Activated T-helper 2 cell treated with anti-CD3 and anti-CD28 coated beads, Interferon-gamma antibody, Interleukin-2, Interleukin-4, amounts not matched to agents 10 μg/mL and 5 μg/mL and 100 μg/mL, durations not matched to agents 14 hours and 24 hours and 36 hours (primary cell): ENCODE measurements around the gene BCL7C. TPM values are rescaled to one million over a fixed set of nuclear protein-coding genes. Genes with fewer than 3 reads are reported as not detected.
"Not testable (repeated sequence)": the region's sequence is repeated elsewhere in the genome, so short reads cannot be mapped to it uniquely, and the experiment has no call there.

ENCODE experiments used
- DNase-seq: peaks from one replicate; pipeline ENCODE4 v3.0.0; 2021; ENCODE audit warnings: low spot score
- H3K27ac Mint-ChIP-seq: one replicate; pipeline ENCODE4 v1.8.0; 2021; ENCODE audit warnings: mixed read lengths
- H3K27me3 Mint-ChIP-seq: one replicate; pipeline ENCODE4 v1.8.0; 2021; ENCODE audit warnings: low read depth, mixed read lengths
- H3K36me3 Mint-ChIP-seq: one replicate; pipeline ENCODE4 v1.8.0; 2021; ENCODE audit warnings: low read depth, mixed read lengths
- H3K4me1 Mint-ChIP-seq: one replicate; pipeline ENCODE4 v1.8.0; 2021; ENCODE audit warnings: low read depth, mixed read lengths
- H3K4me3 Mint-ChIP-seq: one replicate; pipeline ENCODE4 v1.8.0; 2021; ENCODE audit warnings: low read depth, mild to moderate bottlenecking, moderate library complexity, mixed read lengths
- H3K9me3 Mint-ChIP-seq: one replicate; pipeline ENCODE4 v1.8.0; 2021; ENCODE audit warnings: mixed read lengths
- intact Hi-C: fragments of 100-400 bp; cut with micrococcal nuclease; formaldehyde crosslinking; loops from one replicate; pipeline ENCODE4 v1.15.1; 2023
- total RNA-seq: library from RNA; stranded (reverse); gene quantifications from 2 replicates; pipeline ENCODE4 v1.2.3, GENCODE V29; 2022

BCL7C gene
- total RNA-seq, 1 donor from 2014 or later, result 26.8 TPM

DNA sequence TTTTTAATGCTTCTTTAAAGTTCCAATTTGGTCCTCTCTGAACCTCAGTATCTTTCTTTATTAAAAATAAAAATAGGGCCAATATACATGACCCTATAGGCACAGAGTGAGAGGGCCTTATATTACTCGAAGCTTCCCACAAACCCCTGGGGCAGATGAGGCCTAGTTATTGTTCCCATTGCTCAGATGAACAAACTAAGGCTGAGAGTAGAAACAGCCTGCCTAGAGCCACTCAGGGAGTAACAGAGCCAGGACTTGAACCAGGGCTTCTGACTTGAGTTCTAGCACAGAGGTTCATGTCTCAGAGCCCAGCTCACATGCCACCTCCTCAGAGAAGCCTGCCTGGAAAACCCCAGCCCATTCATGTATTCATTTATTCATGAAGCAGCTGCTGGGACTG is 7.7 kb downstream of the BCL7C start:
- Mint-ChIP-seq H3K4me1 (peaks cover 17% of the 10 kb centered on the region), H3K9me3 (no peaks in the 10 kb centered on the region)

DNA sequence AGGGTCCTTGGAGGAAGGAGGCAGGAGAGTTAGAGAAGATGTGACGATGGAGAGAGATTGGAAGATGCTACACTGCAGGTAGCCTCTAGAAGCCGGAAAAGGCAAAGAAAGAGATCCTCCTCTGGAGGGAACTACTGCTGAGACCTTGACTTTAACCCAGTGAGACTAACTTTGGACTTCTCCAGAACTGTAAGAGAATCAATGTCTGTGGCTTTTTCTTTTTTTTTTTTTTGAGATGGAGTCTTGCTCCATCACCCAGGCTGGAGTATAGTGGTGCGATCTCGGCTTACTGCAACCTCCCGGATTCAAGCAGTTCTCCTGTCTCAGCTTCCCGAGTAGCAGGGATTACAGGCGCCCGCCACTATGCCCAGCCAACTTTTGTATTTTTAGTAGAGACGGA is 8.7 kb downstream of the BCL7C start:
- peaks cover 43% of the 10 kb centered on the region for H3K36me3 Mint-ChIP-seq
- peaks cover 17% of the 10 kb centered on the region for H3K4me1 Mint-ChIP-seq
- H3K4me3 Mint-ChIP-seq, result no peak overlapping the region
- no peaks in the 10 kb centered on the region for H3K27me3 Mint-ChIP-seq
- DNase-seq, result no peak
- intact Hi-C loops, result no loop called here
- peak overlapping the region; percentile 21 for H3K27ac Mint-ChIP-seq
- H3K9me3 Mint-ChIP-seq, result no peaks in the 10 kb centered on the region

More for the DNA sequence above, 7.7 kb downstream of the BCL7C start:
- no peaks in the 10 kb centered on the region for H3K27me3 Mint-ChIP-seq
- H3K4me3 Mint-ChIP-seq, result no peak overlapping the region
- H3K36me3 Mint-ChIP-seq, result peaks cover 41% of the 10 kb centered on the region
- DNase-seq, result no peak
- H3K27ac Mint-ChIP-seq, result peak overlapping the region; percentile 46
- intact Hi-C loops, result no loop called here

DNA sequence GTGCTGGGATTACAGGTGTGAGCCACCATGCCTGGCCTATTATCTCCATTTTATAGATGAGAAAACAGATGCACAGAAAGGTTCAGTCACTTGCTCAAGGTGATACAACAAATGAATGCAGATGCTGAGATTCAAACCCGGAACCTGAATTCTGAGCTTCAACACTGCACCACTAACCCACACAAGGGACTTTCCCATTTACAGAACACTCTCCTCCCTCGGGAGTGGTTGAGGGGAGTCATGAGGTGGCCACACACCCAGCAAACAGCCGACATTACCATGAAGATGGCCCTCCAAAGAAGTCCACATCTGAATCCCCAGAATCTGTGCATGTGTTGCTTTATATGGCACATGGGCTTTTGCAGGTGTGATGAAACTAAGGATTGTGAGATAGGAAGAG is 9.1 kb downstream of the BCL7C start:
- intact Hi-C loops, result no loop called here
- Mint-ChIP-seq H3K4me3 (no peak overlapping the region), H3K27ac (peak overlapping the region; percentile 21), H3K27me3 (no peaks in the 10 kb centered on the region), H3K4me1 (peaks cover 17% of the 10 kb centered on the region), H3K36me3 (peaks cover 39% of the 10 kb centered on the region), H3K9me3 (no peaks in the 10 kb centered on the region)
- no peak for DNase-seq

DNA sequence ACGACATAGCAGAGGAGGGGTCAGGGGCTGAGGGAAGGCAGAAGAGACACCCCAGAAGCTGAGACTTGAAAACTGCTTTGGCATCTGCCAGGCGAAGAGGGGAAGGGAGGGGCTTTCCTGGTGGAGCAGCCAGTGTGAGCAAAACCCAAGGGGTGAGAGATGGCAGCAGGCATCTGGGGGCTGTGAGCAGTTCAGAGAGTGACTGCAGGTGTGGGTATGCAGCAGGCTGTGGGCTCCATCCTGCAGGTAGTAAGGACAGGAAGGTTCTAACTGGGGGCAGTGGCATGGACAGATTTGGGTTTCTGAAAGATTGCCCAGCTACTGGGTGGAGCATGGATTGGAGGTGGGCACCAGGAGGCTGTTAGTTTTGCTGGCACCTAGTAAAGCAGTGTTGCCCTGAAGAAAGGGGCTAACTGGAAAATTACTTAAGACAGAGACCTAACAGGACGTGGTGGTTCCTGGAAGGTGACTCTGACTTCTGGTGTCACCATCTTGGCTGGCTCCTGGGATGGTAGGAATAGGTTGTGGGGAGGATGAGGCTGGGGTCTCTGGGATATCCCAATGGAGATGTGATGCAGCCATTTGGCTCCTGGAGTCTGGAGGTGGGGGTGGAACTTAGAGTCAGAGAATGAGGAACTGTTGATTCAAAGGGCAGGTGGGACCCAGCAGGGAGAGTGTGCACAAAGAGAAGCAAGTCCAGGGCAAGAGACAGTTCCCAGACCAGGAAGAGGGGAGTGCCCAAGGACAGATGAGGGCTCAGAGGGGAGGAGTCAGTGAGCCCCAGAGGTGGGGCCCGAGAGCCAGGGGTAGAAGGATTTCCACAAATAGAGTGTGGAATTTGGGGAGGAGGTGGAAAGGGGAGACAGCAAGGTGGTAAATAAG is 11.2 kb downstream of the BCL7C start:
- no peak for DNase-seq
- Mint-ChIP-seq H3K27ac (peak overlapping the region; percentile 67), H3K36me3 (peaks cover 37% of the 10 kb centered on the region), H3K4me1 (peaks cover 14% of the 10 kb centered on the region), H3K4me3 (no peak overlapping the region), H3K27me3 (no peaks in the 10 kb centered on the region), H3K9me3 (no peaks in the 10 kb centered on the region)
- intact Hi-C loops, result no loop called here

DNA sequence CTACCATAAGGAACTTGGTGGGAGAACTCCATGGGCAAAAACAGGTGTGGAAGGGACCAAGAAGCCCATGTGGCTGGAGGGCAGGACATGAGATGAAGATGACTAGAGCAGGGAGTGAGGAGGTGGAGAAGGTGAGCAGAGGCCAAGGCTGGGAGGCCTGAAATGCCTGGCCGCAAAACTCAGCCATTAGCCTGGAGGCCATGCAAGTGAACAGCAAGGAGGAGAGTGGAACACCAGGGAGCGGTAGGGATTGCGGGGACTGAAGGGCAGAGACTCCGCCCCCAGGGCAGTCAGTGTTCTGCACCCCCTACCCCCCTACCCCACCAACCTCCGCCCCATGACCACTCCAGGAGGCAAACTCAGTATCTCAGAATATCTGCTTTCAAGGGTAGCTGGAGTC is 17.0 kb downstream of the BCL7C start:
- H3K27me3 Mint-ChIP-seq, result no peaks in the 10 kb centered on the region
- no peaks in the 10 kb centered on the region for H3K9me3 Mint-ChIP-seq
- peak overlapping the region; percentile 96 for H3K4me3 Mint-ChIP-seq
- intact Hi-C loops, result loop anchor here (2.0 kb wide), 1 partner anchor 178 kb away; the partner anchor contains the start of gene SRCAP
- peaks cover 31% of the 10 kb centered on the region for H3K36me3 Mint-ChIP-seq
- H3K27ac Mint-ChIP-seq, result peak overlapping the region; percentile 86
- peaks cover 24% of the 10 kb centered on the region for H3K4me1 Mint-ChIP-seq
- DNase-seq, result no peak

DNA sequence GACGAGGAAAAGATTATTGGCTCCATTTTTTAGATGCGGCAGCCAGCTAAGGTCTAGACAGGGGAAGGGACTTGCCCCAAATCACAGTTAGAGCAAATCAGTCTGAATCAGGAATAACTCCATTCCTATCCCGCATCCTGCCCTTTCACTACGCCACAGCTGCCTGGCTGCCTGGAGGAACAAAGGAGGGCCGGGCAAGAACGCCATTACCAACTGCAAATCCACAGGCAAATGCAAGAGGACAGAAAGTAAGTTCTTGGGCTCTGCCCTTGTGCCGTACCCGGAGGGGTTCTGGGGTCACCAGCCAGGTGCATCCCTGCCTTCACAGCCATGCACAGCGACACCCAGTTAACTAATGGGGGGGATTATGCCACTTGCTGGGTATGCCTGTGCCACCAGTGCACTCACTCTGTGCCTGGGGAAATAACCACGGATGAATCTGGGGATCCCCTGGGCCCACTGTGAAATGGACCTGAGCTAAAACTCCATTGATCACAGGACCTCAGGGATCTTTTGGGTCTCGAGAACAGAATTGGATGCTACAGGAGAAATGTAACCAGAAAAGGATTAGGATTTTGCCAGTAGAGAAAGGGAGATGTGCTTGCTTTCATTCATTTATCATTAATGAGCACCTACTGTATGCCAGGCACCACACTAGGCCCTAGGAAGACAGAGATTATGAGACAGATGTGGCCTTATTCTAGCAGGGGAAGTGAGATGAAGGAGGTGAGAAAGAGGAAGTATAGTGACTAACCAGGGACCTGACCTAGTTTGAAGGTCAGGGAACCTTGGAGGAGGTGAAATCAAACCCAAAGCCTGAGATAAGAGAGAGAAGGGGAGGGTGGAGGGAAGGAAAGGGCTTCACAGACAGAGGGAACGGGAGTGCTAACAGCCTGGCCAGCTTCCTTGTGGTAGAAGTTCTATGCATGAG is 17.7 kb downstream of the BCL7C start:
- intact Hi-C loops, result loop anchor here (1.0 to 2.0 kb wide), 5 partner anchors 18 to 177 kb away; partner anchors contain the start of genes BCL7C, PHKG2 and SRCAP
- Mint-ChIP-seq H3K9me3 (no peaks in the 10 kb centered on the region), H3K27ac (peak overlapping the region; percentile 86), H3K4me3 (peak overlapping the region; percentile 96), H3K27me3 (no peaks in the 10 kb centered on the region), H3K36me3 (peaks cover 31% of the 10 kb centered on the region), H3K4me1 (peaks cover 24% of the 10 kb centered on the region)
- DNase-seq, result no peak

DNA sequence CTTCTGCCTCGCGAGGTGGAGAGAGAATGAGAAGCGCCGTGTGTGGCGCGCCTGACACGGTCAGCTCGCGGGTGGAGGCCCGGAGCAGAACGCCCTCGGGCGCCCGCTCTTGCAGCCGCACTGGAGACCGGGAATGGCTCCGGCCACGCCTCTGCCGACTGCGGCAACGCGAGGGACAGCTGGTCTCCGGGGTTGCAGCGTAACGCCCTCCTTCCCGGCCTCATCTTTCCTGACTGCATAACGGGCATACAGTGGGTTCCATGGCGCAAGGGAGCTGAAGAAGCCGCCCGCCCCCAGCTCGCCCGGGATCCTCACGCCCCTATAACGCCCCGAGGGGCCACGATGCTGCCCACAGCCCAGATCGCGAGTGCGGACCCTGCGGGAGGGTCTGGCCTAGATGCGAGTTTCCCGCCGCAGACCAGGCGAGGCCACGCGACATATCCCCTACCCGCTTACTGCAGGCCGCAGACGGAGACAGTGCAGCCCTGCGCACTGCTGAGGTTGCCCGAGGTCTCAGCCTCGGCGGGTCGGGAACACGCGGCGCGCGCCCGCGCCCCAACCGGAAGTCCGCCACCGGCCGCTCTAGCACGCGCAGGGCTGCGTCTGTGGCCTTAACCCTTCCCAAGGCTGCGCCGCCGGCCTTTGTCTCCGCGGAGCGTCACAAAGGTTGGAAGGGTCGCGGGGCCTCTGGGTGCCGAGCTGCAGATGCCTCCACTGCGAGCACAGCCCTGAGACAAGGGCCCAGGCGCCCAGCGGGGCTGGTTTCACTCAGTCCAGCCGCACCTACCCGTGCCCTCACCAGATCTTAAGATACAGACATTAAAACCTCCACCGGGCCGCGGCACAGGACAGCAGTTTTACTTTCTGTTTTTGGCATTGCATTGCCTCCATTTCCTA is 18.8 kb downstream of the BCL7C start:
- Mint-ChIP-seq H3K9me3 (no peaks in the 10 kb centered on the region), H3K27ac (peak overlapping the region; percentile 86), H3K27me3 (no peaks in the 10 kb centered on the region), H3K4me1 (peaks cover 24% of the 10 kb centered on the region), H3K4me3 (peak overlapping the region; percentile 96), H3K36me3 (peaks cover 28% of the 10 kb centered on the region)
- intact Hi-C loops, result loop anchor here (1.0 to 2.0 kb wide), 4 partner anchors 19 to 127 kb away; partner anchors contain the start of genes BCL7C and PHKG2
- peak; percentile 83 for DNase-seq

DNA sequence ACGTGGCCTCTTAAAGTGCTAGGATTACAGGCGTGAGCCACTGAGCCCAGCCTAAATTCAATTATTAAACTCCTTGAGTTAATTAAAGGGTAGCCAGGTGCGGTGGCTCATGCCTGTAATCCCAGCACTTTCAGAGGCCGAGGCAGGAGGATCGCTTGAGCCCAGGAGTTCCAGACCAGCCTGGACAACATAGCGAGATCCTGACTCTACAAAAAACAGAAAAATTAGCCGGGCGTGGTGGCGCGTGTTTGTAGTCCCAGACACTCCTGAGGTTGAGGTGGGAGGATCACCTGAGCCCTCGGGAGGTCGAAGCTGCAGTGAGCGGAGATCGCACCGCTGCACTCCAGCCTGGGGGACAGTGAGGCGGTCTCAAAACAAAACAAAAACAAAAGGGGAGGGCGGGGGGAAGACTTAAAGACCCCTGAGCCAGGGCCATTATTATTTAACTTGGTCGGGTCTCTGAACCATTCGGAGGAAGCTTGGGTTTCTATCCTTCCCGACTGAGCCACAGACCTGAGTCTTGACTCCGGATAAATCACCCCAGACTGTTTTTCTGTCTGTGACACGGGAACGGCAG is 19.5 kb downstream of the BCL7C start:
- Mint-ChIP-seq H3K9me3 (no peaks in the 10 kb centered on the region), H3K36me3 (peaks cover 27% of the 10 kb centered on the region), H3K27me3 (no peaks in the 10 kb centered on the region), H3K4me3 (peak overlapping the region; percentile 96), H3K27ac (peak overlapping the region; percentile 86), H3K4me1 (peaks cover 24% of the 10 kb centered on the region)
- intact Hi-C loops, result loop anchor here (2.0 kb wide), 2 partner anchors 28 to 30 kb away; no protein-coding TSS in a partner anchor
- no peak for DNase-seq

DNA sequence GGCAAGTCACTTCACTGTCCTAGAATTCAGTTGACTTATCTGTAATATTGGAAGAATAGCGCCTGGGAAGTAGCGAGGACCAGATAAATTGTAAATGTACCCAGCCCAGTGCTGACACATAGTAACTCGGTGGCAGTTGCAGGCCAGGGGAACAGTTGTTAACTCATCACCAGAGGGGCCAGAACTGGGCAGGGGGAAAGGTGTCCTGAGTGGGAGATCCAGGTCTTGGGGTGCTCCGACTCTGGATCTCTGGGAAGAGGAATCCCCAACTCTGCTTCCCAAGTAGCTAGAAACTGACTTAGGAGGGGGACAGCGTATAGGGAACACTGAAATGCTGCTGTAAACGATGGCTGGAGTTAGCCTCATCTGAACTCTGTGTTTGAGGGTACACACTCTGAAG is 23.0 kb downstream of the BCL7C start:
- Mint-ChIP-seq H3K36me3 (peaks cover 11% of the 10 kb centered on the region), H3K9me3 (no peaks in the 10 kb centered on the region), H3K4me1 (peaks cover 14% of the 10 kb centered on the region), H3K4me3 (no peak overlapping the region), H3K27me3 (no peaks in the 10 kb centered on the region), H3K27ac (no peak overlapping the region)
- no peak for DNase-seq
- intact Hi-C loops, result no loop called here

DNA sequence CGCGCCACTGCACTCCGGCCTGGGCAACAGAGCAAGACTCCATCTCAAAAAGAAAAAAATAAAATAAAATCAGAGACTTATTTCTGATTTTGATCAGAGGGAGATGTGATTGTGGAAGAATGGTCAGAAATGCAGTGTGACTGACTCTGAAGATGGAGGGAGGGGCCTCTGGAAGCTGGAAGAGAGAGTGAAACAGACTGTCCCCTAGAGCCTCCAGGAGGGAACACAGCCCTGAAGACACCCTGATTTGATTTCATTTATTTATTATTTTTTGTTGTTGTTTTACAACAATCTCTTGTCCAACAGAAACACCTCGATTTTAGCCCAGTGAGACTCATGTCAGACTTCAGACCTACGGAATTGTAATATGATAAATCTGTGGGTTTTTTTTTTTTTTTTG is 26.1 kb downstream of the BCL7C start:
- intact Hi-C loops, result no loop called here
- Mint-ChIP-seq H3K4me3 (no peak overlapping the region), H3K4me1 (no peaks in the 10 kb centered on the region)

DNA sequence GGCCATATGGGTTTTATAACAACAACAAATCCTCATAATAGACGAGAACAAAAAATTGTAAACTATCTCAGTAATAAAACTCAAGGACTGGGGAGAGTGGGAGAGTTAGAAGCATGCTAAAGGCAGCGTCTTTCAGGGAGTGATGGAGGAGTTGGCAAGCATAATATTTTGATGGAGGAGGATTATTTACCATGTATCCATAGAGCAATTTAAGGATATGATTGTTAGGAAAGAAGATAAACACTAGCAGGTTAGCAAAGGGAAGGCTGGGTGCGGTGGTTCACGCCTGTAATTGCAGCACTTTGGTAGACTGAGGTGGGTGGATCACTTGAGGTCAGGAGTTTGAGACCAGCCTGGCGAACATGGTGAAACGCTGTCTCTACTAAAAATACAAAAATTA is 27.8 kb downstream of the BCL7C start:
- no peak overlapping the region for H3K27ac Mint-ChIP-seq
- H3K36me3 Mint-ChIP-seq, result no peaks in the 10 kb centered on the region
- H3K4me1 Mint-ChIP-seq, result no peaks in the 10 kb centered on the region
- DNase-seq, result no peak
- H3K27me3 Mint-ChIP-seq, result no peaks in the 10 kb centered on the region
- no peaks in the 10 kb centered on the region for H3K9me3 Mint-ChIP-seq
- H3K4me3 Mint-ChIP-seq, result no peak overlapping the region
- intact Hi-C loops, result no loop called here

More for the DNA sequence above, 26.1 kb downstream of the BCL7C start:
- Mint-ChIP-seq H3K9me3 (no peaks in the 10 kb centered on the region), H3K36me3 (peaks cover under 1% of the 10 kb centered on the region), H3K27me3 (no peaks in the 10 kb centered on the region), H3K27ac (no peak overlapping the region)
- DNase-seq, result no peak

DNA sequence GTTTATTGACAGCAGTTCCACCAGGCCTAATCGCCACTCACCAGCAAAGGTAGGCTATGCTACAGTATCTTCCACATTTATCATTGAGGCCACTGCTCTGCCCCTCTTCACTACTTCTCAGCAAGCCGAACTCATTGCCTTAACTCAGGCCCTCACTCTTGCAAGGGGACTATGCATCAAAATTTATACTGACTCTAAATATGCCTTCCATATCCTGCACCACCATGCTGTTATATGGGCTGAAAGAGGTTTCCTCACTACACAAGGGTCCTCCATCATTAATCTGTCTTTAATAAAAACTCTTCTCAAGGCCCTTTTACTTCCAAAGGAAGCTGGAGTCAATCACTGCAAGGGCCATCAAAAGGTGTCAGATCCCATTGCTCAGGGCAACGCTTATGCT is 30.7 kb downstream of the BCL7C start:
- H3K9me3 Mint-ChIP-seq, H3K27ac Mint-ChIP-seq, H3K4me1 Mint-ChIP-seq, H3K36me3 Mint-ChIP-seq, H3K4me3 Mint-ChIP-seq, DNase-seq, H3K27me3 Mint-ChIP-seq, intact Hi-C loops: not testable (repeated sequence)
